CD4-positive, alpha-beta T cell (primary cell): ENCODE measurements around the gene STEAP3. TPM values are rescaled to one million over a fixed set of nuclear protein-coding genes. Genes with fewer than 3 reads are reported as not detected.

ENCODE experiments used
- ATAC-seq: fragments of 200-7000 bp; cut with Tn5 transposase; one replicate; pipeline ENCODE4 v1.10.0; 2022; ENCODE audit warnings: mild to moderate bottlenecking; ENCODE audit not compliant: poor library complexity
- CTCF ChIA-PET: fragments of 350-600 bp; sonication (Branson Sonifier 250); formaldehyde crosslinking; loops from one replicate; lab custom pipeline; 2021; ENCODE audit warnings: antibody characterized with exemption, inconsistent platforms; lab: Charles Lee
- POLR2A ChIA-PET: fragments of 350-600 bp; sonication (Branson Sonifier 250); formaldehyde crosslinking; loops from one replicate; lab custom pipeline; 2021; ENCODE audit warnings: antibody characterized with exemption, inconsistent platforms; lab: Charles Lee
- DNase-seq, 14 experiments: peaks; one replicate each; pipeline ENCODE4 v3.0.0-alpha.2; 2013 to 2020; ENCODE audit warnings: mixed read lengths in 2 of 14
- H3K27ac ChIP-seq, 2 donors: one replicate each; pipeline versions ENCODE4 v1.5.1 to v1.7.0; 2013; ENCODE audit warnings: low read length in 2 of 2, low read depth in 1 of 2, mild to moderate bottlenecking in 1 of 2
- H3K27me3 ChIP-seq, 2 experiments: 1 replicate in 1 of 2; 2 replicates in 1 of 2; pipeline versions ENCODE4 v1.6.1 to v1.7.0; 2013; ENCODE audit warnings: low read length in 2 of 2, control low read depth in 1 of 2, mild to moderate bottlenecking in 1 of 2, moderate library complexity in 1 of 2; ENCODE audit not compliant: insufficient read depth in 2 of 2, control insufficient read depth in 1 of 2
- H3K36me3 ChIP-seq: one replicate; pipeline ENCODE4 v1.6.1; 2013; ENCODE audit warnings: low read length, control low read depth; ENCODE audit not compliant: insufficient read depth
- H3K4me1 ChIP-seq: one replicate; pipeline ENCODE4 v1.6.1; 2013; ENCODE audit warnings: low read length, control low read depth; ENCODE audit not compliant: insufficient read depth
- H3K4me3 ChIP-seq: one replicate; pipeline ENCODE4 v1.5.1; 2013; ENCODE audit warnings: mild to moderate bottlenecking, low read length, moderate library complexity
- H3K9me3 ChIP-seq, 2 experiments: 1 replicate in 1 of 2; 2 replicates in 1 of 2; pipeline versions ENCODE4 v1.6.1 to v1.7.0; 2013; ENCODE audit warnings: low read length in 2 of 2, mild to moderate bottlenecking in 2 of 2, control low read depth in 1 of 2, moderate library complexity in 1 of 2; ENCODE audit not compliant: control insufficient read depth in 1 of 2, insufficient read depth in 1 of 2
- H3K27ac Mint-ChIP-seq: one replicate; pipeline ENCODE4 v1.8.0; 2020; ENCODE audit warnings: mixed read lengths
- H3K27me3 Mint-ChIP-seq: one replicate; pipeline ENCODE4 v1.8.0; 2021; ENCODE audit warnings: mixed read lengths
- H3K36me3 Mint-ChIP-seq: one replicate; pipeline ENCODE4 v1.8.0; 2021; ENCODE audit warnings: low read depth, mixed read lengths
- H3K4me1 Mint-ChIP-seq: one replicate; pipeline ENCODE4 v1.8.0; 2021; ENCODE audit warnings: low read depth, mixed read lengths
- H3K4me3 Mint-ChIP-seq: one replicate; pipeline ENCODE4 v1.8.0; 2020; ENCODE audit warnings: mild to moderate bottlenecking, mixed read lengths
- H3K9me3 Mint-ChIP-seq: one replicate; pipeline ENCODE4 v1.8.0; 2020; ENCODE audit warnings: mixed read lengths
- CTCF ChIP-seq: fragments of 200-600 bp; IDR thresholded peaks from one replicate; pipeline ENCODE4 v1.8.0; 2022; ENCODE audit warnings: antibody characterized with exemption, mild to moderate bottlenecking
- intact Hi-C, 2 experiments: fragments of 100-400 bp; cut with DNase I in 1 of 2; cut with micrococcal nuclease in 1 of 2; formaldehyde crosslinking; loops; one replicate each; pipeline versions ENCODE4 v1.15.1 to v1.9.0; 2023 to 2025; cut with DNase I, micrococcal nuclease
- total RNA-seq, 174 experiments: library from RNA in 2 of 174; stranded (reverse) in 2 of 174; gene quantifications; one replicate each; pipeline ENCODE4 v1.2.3 and lab custom pipeline; 2021 to 2026

Gene STEAP3
- total RNA-seq, 2 experiments from 2014 or later, result not detected

GRCh38 chr2:119205001-119205706 is 18.5 kb upstream of the STEAP3 start:
- ChIA-PET CTCF (no interaction called here), POLR2A (no interaction called here)
- H3K9me3 Mint-ChIP-seq, result no peaks in the 10 kb centered on the region
- intact Hi-C loops, result no loop called here
- no peaks in the 10 kb centered on the region for H3K4me1 Mint-ChIP-seq
- Histone ChIP-seq H3K4me3 (no peak overlapping the region), H3K36me3 (no peaks in the 10 kb centered on the region), H3K9me3 (no peaks in the 10 kb centered on the region), H3K4me1 (no peaks in the 10 kb centered on the region), H3K27ac (no peak overlapping the region), H3K27me3 (peaks cover 0 to 2% of the 10 kb centered on the region in 2 experiments)
- no peaks in the 10 kb centered on the region for H3K36me3 Mint-ChIP-seq
- DNase-seq, result no peak
- H3K27ac Mint-ChIP-seq, result no peak overlapping the region
- H3K27me3 Mint-ChIP-seq, result peaks cover 8% of the 10 kb centered on the region
- no peak for ATAC-seq
- H3K4me3 Mint-ChIP-seq, result no peak overlapping the region
- no peak for TF ChIP-seq CTCF

GRCh38 chr2:119206201-119206600 is 17.4 kb upstream of the STEAP3 start:
- Histone ChIP-seq H3K27ac (no peak overlapping the region), H3K9me3 (no peaks in the 10 kb centered on the region), H3K4me3 (no peak overlapping the region), H3K27me3 (peaks cover 0 to 2% of the 10 kb centered on the region in 2 experiments), H3K36me3 (no peaks in the 10 kb centered on the region), H3K4me1 (no peaks in the 10 kb centered on the region)
- H3K27me3 Mint-ChIP-seq, result peaks cover 4% of the 10 kb centered on the region
- no peaks in the 10 kb centered on the region for H3K36me3 Mint-ChIP-seq
- CTCF ChIA-PET, result no interaction called here
- DNase-seq (no peak), ATAC-seq (no peak)
- H3K27ac Mint-ChIP-seq, result no peak overlapping the region
- no peaks in the 10 kb centered on the region for H3K4me1 Mint-ChIP-seq
- no peaks in the 10 kb centered on the region for H3K9me3 Mint-ChIP-seq
- no peak overlapping the region for H3K4me3 Mint-ChIP-seq
- no peak for TF ChIP-seq CTCF
- POLR2A ChIA-PET, result no interaction called here
- intact Hi-C loops, result no loop called here

GRCh38 chr2:119207447-119207846 is 16.2 kb upstream of the STEAP3 start:
- Mint-ChIP-seq H3K27ac (no peak overlapping the region), H3K36me3 (no peaks in the 10 kb centered on the region), H3K4me3 (no peak overlapping the region), H3K27me3 (peaks cover 4% of the 10 kb centered on the region), H3K4me1 (no peaks in the 10 kb centered on the region), H3K9me3 (no peaks in the 10 kb centered on the region)
- peaks cover 0 to 3% of the 10 kb centered on the region in 2 experiments for H3K9me3 ChIP-seq
- POLR2A ChIA-PET, result no interaction called here
- DNase-seq (no peak), ATAC-seq (no peak)
- CTCF ChIA-PET, result no interaction called here
- H3K36me3 ChIP-seq, result no peaks in the 10 kb centered on the region
- H3K27me3 ChIP-seq, result peaks cover 0 to 6% of the 10 kb centered on the region in 2 experiments
- intact Hi-C loops, result no loop called here
- no peak overlapping the region for H3K4me3 ChIP-seq
- no peaks in the 10 kb centered on the region for H3K4me1 ChIP-seq
- no peak for TF ChIP-seq CTCF
- no peak overlapping the region for H3K27ac ChIP-seq
